ENCODE measurements around the gene BBS1.
A peak's percentile ranks its signal among the peaks of the same experiment; 100 is the strongest.
"Not testable (repeated sequence)": the region's sequence is repeated elsewhere in the genome, so short reads cannot be mapped to it uniquely, and the experiment has no call there.

BBS1 gene

GRCh38 chr11:66510271-66510989 lies at the start of gene BBS1:
TSS of gene BBS1 (plus strand) at chr11:66510635. CDS start at chr11:66510660, 25 bp downstream.
- TF ChIP-seq, protein P1, sequence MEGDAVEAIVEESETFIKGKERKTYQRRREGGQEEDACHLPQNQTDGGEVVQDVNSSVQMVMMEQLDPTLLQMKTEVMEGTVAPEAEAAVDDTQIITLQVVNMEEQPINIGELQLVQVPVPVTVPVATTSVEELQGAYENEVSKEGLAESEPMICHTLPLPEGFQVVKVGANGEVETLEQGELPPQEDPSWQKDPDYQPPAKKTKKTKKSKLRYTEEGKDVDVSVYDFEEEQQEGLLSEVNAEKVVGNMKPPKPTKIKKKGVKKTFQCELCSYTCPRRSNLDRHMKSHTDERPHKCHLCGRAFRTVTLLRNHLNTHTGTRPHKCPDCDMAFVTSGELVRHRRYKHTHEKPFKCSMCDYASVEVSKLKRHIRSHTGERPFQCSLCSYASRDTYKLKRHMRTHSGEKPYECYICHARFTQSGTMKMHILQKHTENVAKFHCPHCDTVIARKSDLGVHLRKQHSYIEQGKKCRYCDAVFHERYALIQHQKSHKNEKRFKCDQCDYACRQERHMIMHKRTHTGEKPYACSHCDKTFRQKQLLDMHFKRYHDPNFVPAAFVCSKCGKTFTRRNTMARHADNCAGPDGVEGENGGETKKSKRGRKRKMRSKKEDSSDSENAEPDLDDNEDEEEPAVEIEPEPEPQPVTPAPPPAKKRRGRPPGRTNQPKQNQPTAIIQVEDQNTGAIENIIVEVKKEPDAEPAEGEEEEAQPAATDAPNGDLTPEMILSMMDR (IDR thresholded peaks at IDR 0.05): no peak
- peaks cover 18 to 21% of the 10 kb centered on the region in 2 experiments for H3K4me1 ChIP-seq (ENCODE audit: control insufficient read depth in 1 of 2, insufficient read depth in 1 of 2, low read depth in 1 of 2, low read length in 1 of 2)
- H3K27me3 ChIP-seq: no peaks in the 10 kb centered on the region
- H3K9me3 ChIP-seq: no peaks in the 10 kb centered on the region
- peaks cover 5% of the 10 kb centered on the region for H3K36me3 ChIP-seq
- H3K4me3 ChIP-seq (ENCODE audit: low read depth in 1 of 2, low read length in 1 of 2): peak within 1 kb of the TSS; percentile 61 to 69
- H3K27ac ChIP-seq: peak within 1 kb of the TSS; percentile 57

- TF ChIP-seq, protein P1 (IDR thresholded peaks at IDR 0.05): no peak
- H3K27ac ChIP-seq: peak overlapping the region; percentile 19
These were observed 48.4 kb upstream of the BBS1 start for GRCh38 chr11:66462010-66462409.

GRCh38 chr11:66462911-66463310 lies 47.5 kb upstream of the BBS1 start:
- H3K4me1 ChIP-seq (ENCODE audit: control insufficient read depth in 1 of 2, insufficient read depth in 1 of 2, low read depth in 1 of 2, low read length in 1 of 2): peaks cover 12 to 20% of the 10 kb centered on the region in 2 experiments
- no peaks in the 10 kb centered on the region for H3K36me3 ChIP-seq
- TF ChIP-seq, protein P1 (IDR thresholded peaks at IDR 0.05): no peak
- no peak overlapping the region for H3K27ac ChIP-seq
- no peak overlapping the region for H3K4me3 ChIP-seq (ENCODE audit: low read depth in 1 of 2, low read length in 1 of 2)
- peaks cover 40% of the 10 kb centered on the region for H3K27me3 ChIP-seq
- H3K9me3 ChIP-seq: no peaks in the 10 kb centered on the region

More at GRCh38 chr11:66462010-66462409, 48.4 kb upstream of the BBS1 start:
- peaks cover 31% of the 10 kb centered on the region for H3K27me3 ChIP-seq
- no peak overlapping the region for H3K4me3 ChIP-seq (ENCODE audit: low read depth in 1 of 2, low read length in 1 of 2)
- peaks cover 5 to 12% of the 10 kb centered on the region in 2 experiments for H3K4me1 ChIP-seq (ENCODE audit: control insufficient read depth in 1 of 2, insufficient read depth in 1 of 2, low read depth in 1 of 2, low read length in 1 of 2)
- no peaks in the 10 kb centered on the region for H3K9me3 ChIP-seq
- H3K36me3 ChIP-seq: no peaks in the 10 kb centered on the region

DNA sequence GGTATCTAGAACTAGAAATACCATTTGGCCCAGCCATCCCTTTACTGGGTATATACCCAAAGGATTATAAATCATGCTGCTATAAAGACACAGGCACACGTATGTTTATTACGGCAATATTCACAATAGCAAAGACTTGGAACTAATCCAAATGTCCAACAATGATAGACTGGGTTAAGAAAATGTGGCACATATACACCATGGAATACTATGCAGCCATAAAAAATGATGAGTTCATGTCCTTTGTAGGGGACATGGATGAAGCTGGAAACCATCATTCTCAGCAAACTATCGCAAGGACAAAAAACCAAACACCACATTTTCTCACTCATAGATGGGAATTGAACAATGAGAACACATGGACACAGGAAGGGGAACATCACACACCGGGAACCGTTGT lies 46.3 kb upstream of the BBS1 start:
- H3K36me3 ChIP-seq; H3K9me3 ChIP-seq; H3K4me3 ChIP-seq (ENCODE audit: low read depth in 1 of 2, low read length in 1 of 2); H3K27ac ChIP-seq: not testable (repeated sequence)
- Histone ChIP-seq H3K4me1 (ENCODE audit: control insufficient read depth in 1 of 2, insufficient read depth in 1 of 2, low read depth in 1 of 2, low read length in 1 of 2) (peaks cover 12 to 20% of the 10 kb centered on the region in 2 experiments), H3K27me3 (peaks cover 47% of the 10 kb centered on the region)

DNA sequence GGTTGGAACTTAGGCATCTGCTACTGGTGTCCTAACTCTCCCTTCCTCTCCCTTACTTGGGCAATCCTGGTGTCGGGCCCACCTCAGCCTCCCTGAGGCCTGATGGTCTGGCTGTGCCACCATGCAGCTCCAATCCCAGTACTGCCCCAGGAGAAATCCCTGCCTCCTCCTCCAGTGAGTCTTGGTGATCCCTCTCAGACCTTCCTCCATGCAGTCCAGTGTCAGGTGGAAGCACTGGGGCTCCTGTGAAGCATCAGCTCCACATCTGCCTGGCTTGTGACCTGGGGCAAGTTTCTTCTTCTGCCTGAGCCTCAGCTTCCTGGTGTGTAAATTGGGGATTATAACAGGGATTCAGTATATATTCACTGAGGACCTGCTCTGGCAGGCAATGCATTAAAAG lies 45.5 kb upstream of the BBS1 start:
- peaks cover 46% of the 10 kb centered on the region for H3K27me3 ChIP-seq
- H3K4me1 ChIP-seq (ENCODE audit: control insufficient read depth in 1 of 2, insufficient read depth in 1 of 2, low read depth in 1 of 2, low read length in 1 of 2): peaks cover 12 to 20% of the 10 kb centered on the region in 2 experiments
- no peaks in the 10 kb centered on the region for H3K9me3 ChIP-seq
- H3K36me3 ChIP-seq: no peaks in the 10 kb centered on the region
- H3K4me3 ChIP-seq (ENCODE audit: low read depth in 1 of 2, low read length in 1 of 2): no peak overlapping the region
- TF ChIP-seq, protein P1 (IDR thresholded peaks at IDR 0.05): no peak
- H3K27ac ChIP-seq: no peak overlapping the region
